ENCODE measurements around the gene FAM13A.

The FAM13A gene

GRCh38 chr4:88955580-88956380, 101.2 kb downstream of the FAM13A start:
- TF ChIP-seq CTCF (IDR thresholded peaks at IDR 0.05; ENCODE audit: insufficient read depth, low read length, poor library complexity, severe bottlenecking) = no peak
- TF ChIP-seq EZH2phosphoT487 (conservative IDR thresholded peaks at IDR 0.05; ENCODE audit: low read length) = no peak
- Histone ChIP-seq H3K9me3 (ENCODE audit: insufficient read depth, low read length) (no peaks in the 10 kb centered on the region), H3K79me2 (ENCODE audit: insufficient read depth, low read length) (no peaks in the 10 kb centered on the region), H3F3A (ENCODE audit: insufficient read depth) (no peaks in the 10 kb centered on the region), H3K4me2 (ENCODE audit: low read depth, low read length, poor library complexity, severe bottlenecking) (no peak overlapping the region), H3K4me3 (ENCODE audit: insufficient read depth, low read length, poor library complexity, severe bottlenecking) (no peak overlapping the region), H3K27me3 (ENCODE audit: low read length) (no peaks in the 10 kb centered on the region), H2AFZ (ENCODE audit: low read depth, low read length, severe bottlenecking) (no peak overlapping the region), H3K36me3 (ENCODE audit: low read length) (no peaks in the 10 kb centered on the region), H3K27ac (ENCODE audit: low read depth, low read length) (no peak overlapping the region), H4K20me1 (ENCODE audit: low read depth, low read length) (no peaks in the 10 kb centered on the region), H3K9me2 (replicated peaks; ENCODE audit: insufficient read depth, low read length) (no peaks in the 10 kb centered on the region), H3K9ac (ENCODE audit: low read length) (no peak overlapping the region)

- no peaks in the 10 kb centered on the region for H3K27me3 ChIP-seq (ENCODE audit: low read length)
- no peak overlapping the region for H3K4me3 ChIP-seq (ENCODE audit: insufficient read depth, low read length, poor library complexity, severe bottlenecking)
- no peak overlapping the region for H3K9ac ChIP-seq (ENCODE audit: low read length)
- H3K79me2 ChIP-seq (ENCODE audit: insufficient read depth, low read length) = no peaks in the 10 kb centered on the region
- H2AFZ ChIP-seq (ENCODE audit: low read depth, low read length, severe bottlenecking) = no peak overlapping the region
- H4K20me1 ChIP-seq (ENCODE audit: low read depth, low read length) = no peaks in the 10 kb centered on the region
- H3K4me2 ChIP-seq (ENCODE audit: low read depth, low read length, poor library complexity, severe bottlenecking) = no peak overlapping the region
- no peak for TF ChIP-seq EZH2phosphoT487 (conservative IDR thresholded peaks at IDR 0.05; ENCODE audit: low read length)
- no peak for TF ChIP-seq CTCF (IDR thresholded peaks at IDR 0.05; ENCODE audit: insufficient read depth, low read length, poor library complexity, severe bottlenecking)
- no peaks in the 10 kb centered on the region for H3K9me2 ChIP-seq (replicated peaks; ENCODE audit: insufficient read depth, low read length)
- H3K9me3 ChIP-seq (ENCODE audit: insufficient read depth, low read length) = no peaks in the 10 kb centered on the region
- H3F3A ChIP-seq (ENCODE audit: insufficient read depth) = no peaks in the 10 kb centered on the region
- no peaks in the 10 kb centered on the region for H3K36me3 ChIP-seq (ENCODE audit: low read length)
- H3K27ac ChIP-seq (ENCODE audit: low read depth, low read length) = no peak overlapping the region
Observed at GRCh38 chr4:88953400-88953799, 103.6 kb downstream of the FAM13A start.

GRCh38 chr4:88952081-88952480, 104.9 kb downstream of the FAM13A start:
- H3K36me3 ChIP-seq (ENCODE audit: low read length) = no peaks in the 10 kb centered on the region
- no peaks in the 10 kb centered on the region for H3K9me2 ChIP-seq (replicated peaks; ENCODE audit: insufficient read depth, low read length)
- H3K9ac ChIP-seq (ENCODE audit: low read length) = no peak overlapping the region
- H3K27ac ChIP-seq (ENCODE audit: low read depth, low read length) = no peak overlapping the region
- H3F3A ChIP-seq (ENCODE audit: insufficient read depth) = no peaks in the 10 kb centered on the region
- H3K4me2 ChIP-seq (ENCODE audit: low read depth, low read length, poor library complexity, severe bottlenecking) = no peak overlapping the region
- H3K79me2 ChIP-seq (ENCODE audit: insufficient read depth, low read length) = no peaks in the 10 kb centered on the region
- TF ChIP-seq EZH2phosphoT487 (conservative IDR thresholded peaks at IDR 0.05; ENCODE audit: low read length) (no peak), CTCF (IDR thresholded peaks at IDR 0.05; ENCODE audit: insufficient read depth, low read length, poor library complexity, severe bottlenecking) (no peak)
- no peaks in the 10 kb centered on the region for H3K27me3 ChIP-seq (ENCODE audit: low read length)
- H2AFZ ChIP-seq (ENCODE audit: low read depth, low read length, severe bottlenecking) = no peak overlapping the region
- no peaks in the 10 kb centered on the region for H3K9me3 ChIP-seq (ENCODE audit: insufficient read depth, low read length)
- no peak overlapping the region for H3K4me3 ChIP-seq (ENCODE audit: insufficient read depth, low read length, poor library complexity, severe bottlenecking)
- H4K20me1 ChIP-seq (ENCODE audit: low read depth, low read length) = no peaks in the 10 kb centered on the region
